ENCODE data around the gene SDC1. TPM values are rescaled to one million over a fixed set of nuclear protein-coding genes. Genes with fewer than 3 reads are reported as not detected.

The SDC1 gene
- total and polyA plus RNA-seq, 9 donors = 0.62 to 9.1 (median 3.8) TPM

DNA sequence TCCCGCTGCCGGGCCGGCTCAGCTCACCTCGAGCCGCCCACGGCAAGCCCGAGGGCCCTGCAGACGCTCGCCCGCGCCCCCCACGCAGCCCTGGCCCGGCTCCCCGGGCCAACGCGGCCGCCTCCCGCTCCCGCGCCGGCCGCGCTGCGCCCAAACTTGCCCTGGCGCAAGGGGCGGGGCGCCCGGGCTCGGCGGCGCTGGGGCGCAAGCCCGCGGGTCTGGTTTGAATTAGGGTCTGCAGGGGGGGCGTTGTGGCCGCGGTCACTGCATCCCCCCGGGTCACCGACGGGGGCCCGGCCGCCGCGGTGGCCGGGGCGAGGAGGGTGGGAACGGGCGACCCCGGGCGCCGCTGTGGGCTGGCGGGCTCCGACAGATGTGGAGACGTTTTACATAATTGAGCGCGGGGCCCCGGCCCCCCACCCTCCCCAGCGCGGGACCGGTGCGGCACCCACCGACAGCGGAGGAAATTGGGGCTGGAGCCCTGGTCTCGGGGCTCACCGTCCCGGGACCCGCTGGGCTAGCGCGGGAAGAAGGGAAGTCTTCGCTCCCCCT is 690 bp downstream of the SDC1 start:
- Histone ChIP-seq H3K27me3 (no peaks in the 10 kb centered on the region), H3K9me3 (no peaks in the 10 kb centered on the region), H3K36me3 (no peaks in the 10 kb centered on the region), H3K4me1 (ENCODE audit: insufficient read depth) (peaks cover 2% of the 10 kb centered on the region), H3K4me3 (peak overlapping the region; percentile 47), H3K27ac (peak overlapping the region; percentile 47 to 61)
- no peak for DNase-seq
- TF ChIP-seq EP300 (IDR thresholded peaks at IDR 0.05) (no peak), POLR2A (IDR thresholded peaks at IDR 0.05) (no peak)
- TF ChIP-seq, protein P1, sequence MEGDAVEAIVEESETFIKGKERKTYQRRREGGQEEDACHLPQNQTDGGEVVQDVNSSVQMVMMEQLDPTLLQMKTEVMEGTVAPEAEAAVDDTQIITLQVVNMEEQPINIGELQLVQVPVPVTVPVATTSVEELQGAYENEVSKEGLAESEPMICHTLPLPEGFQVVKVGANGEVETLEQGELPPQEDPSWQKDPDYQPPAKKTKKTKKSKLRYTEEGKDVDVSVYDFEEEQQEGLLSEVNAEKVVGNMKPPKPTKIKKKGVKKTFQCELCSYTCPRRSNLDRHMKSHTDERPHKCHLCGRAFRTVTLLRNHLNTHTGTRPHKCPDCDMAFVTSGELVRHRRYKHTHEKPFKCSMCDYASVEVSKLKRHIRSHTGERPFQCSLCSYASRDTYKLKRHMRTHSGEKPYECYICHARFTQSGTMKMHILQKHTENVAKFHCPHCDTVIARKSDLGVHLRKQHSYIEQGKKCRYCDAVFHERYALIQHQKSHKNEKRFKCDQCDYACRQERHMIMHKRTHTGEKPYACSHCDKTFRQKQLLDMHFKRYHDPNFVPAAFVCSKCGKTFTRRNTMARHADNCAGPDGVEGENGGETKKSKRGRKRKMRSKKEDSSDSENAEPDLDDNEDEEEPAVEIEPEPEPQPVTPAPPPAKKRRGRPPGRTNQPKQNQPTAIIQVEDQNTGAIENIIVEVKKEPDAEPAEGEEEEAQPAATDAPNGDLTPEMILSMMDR (IDR thresholded peaks at IDR 0.05) = no peak
- intact Hi-C loops (cut with DNase I) = loop anchor here in 2 of 4 donors (5.0 kb wide), 2 partner anchors 82 to 87 kb away; no protein-coding TSS in a partner anchor
- 0 to 2% (median 0%) methylated on average over 3 to 70 of the region's 70 CpGs for WGBS, 3 donors

DNA sequence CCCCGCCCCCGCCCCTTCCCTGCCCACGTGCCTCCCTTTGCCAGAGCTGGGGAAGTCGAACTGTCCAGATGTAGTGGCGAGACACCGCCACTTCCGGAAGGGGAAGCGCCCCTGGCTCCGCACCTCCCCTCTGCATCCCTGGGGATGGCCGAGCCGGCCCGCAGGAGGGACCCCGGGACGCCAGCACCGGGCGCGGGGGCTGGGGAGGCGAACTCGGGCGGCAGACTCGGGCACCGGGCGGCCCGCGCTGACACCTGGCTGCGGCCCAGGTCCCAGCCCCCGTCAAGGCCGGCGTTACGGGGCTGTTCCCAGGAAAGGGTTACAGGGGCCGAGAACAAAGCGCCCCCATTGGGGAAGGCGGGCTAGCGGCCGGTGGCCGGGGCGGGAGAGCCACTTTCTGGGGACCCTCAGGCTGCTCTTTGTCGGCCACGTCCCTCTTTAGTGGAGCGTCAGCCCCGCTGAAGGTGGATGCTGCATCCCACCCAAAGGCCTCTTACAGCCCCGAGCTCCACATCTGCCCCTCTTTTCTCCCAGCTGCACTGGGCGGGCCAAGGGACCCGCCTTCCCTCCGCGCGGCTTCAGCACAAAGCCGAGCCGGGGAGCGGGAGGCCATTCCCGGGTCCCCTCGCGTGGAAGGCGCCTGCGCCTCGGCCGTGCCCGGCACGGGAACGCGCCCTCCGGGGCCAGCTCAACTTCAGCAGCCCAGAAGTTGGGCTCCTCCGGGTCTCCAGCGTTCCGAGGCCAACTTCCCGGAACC is 1.3 kb downstream of the SDC1 start:
- H3K4me1 ChIP-seq (ENCODE audit: insufficient read depth) = peaks cover 2% of the 10 kb centered on the region
- intact Hi-C loops (cut with DNase I) = loop anchor here in 2 of 4 donors (5.0 kb wide), 2 partner anchors 81 to 86 kb away; no protein-coding TSS in a partner anchor
- no peaks in the 10 kb centered on the region for H3K9me3 ChIP-seq
- TF ChIP-seq POLR2A (IDR thresholded peaks at IDR 0.05) = no peak
- no peaks in the 10 kb centered on the region for H3K36me3 ChIP-seq
- H3K4me3 ChIP-seq = peak overlapping the region; percentile 47
- peak; percentile 33 to 77 (median 56) for DNase-seq
- H3K27me3 ChIP-seq = no peaks in the 10 kb centered on the region
- H3K27ac ChIP-seq = peak overlapping the region; percentile 47 to 61
- 1% methylated on average over 37 to 66 of the region's 66 CpGs for WGBS, 3 donors

DNA sequence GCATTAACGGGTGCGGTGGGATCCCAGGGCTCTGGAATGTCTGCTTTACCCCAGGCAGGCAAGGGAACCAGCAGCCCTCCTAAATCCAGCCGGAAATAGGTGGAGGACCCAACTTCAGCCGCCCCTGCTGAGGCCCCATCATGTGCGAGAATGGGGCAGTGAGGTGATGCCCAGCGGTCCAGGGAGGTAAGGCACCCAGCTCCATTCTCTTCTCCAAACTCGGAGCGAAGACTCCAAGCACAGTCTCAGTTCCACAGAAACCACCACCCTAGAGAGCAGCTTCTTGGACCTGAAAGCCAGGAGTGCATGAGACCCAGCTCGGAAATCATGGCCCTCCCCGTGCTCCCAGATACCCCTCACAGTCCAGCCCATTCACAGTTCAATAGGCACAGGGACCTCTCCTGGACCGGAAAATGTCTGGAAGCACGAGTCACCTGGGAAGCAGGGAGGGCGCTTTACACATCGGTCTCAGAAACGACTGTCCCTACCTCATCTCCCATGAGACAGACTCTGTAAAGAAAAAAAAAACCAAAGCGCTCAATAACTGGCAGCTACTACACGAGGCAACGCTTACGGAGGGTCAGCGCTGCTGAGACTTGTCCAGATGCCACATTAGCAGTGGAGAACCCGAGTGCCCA is 2.0 kb downstream of the SDC1 start:
- Histone ChIP-seq H3K4me3 (peak overlapping the region; percentile 47), H3K36me3 (no peaks in the 10 kb centered on the region), H3K9me3 (no peaks in the 10 kb centered on the region), H3K27me3 (no peaks in the 10 kb centered on the region), H3K27ac (no peak overlapping the region), H3K4me1 (ENCODE audit: insufficient read depth) (peaks cover 2% of the 10 kb centered on the region)
- 36 to 43% (median 39%) methylated on average over 21 of the region's 21 CpGs for WGBS, 3 donors
- TF ChIP-seq EP300 (IDR thresholded peaks at IDR 0.05) (no peak), POLR2A (IDR thresholded peaks at IDR 0.05) (no peak)
- TF ChIP-seq, protein P1 (IDR thresholded peaks at IDR 0.05) = no peak
- no peak for DNase-seq
- intact Hi-C loops (cut with DNase I) = loop anchor here in 2 of 4 donors (5.0 kb wide), 2 partner anchors 81 to 86 kb away; no protein-coding TSS in a partner anchor

DNA sequence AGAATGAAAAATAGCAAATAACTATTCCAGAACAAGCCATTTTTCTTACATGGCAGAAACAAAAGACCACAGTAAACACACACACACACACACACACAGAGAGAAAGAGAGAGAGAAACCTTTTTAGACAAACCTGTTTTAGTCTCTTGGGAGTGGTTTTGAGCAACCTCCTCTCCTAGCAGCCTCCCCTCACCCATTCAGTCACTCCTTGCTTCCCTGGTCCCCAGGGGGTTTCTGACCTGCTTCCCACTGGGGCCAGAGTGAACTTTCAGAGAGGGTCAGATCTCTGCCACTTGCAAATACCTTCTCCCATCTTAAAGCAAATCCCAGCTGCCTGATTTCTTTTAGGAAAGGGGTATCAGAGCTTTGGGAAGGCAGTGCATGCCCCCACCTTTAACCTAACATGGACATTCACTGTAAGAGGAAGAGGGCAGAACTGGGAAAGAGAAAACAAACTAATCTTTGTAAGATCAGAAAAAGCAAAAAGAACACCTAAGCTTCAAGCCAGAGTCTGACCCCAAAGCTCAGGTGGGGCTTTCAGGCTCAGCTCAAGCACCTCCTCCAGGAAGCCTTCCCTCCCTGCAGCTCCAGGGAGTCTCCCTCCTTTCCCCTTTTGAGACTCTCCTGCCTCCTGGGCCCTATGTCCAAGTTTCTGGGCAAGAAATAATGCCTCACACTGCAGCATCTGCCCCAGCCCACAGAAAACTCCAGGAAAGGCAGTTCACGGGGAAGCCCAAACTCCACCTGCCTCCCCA is 2.7 kb downstream of the SDC1 start:
- H3K36me3 ChIP-seq = no peaks in the 10 kb centered on the region
- no peak for DNase-seq
- intact Hi-C loops (cut with DNase I) = loop anchor here in 2 of 4 donors (5.0 kb wide), 2 partner anchors 80 to 85 kb away; no protein-coding TSS in a partner anchor
- TF ChIP-seq, protein P1 (IDR thresholded peaks at IDR 0.05) = no peak
- TF ChIP-seq EP300 (IDR thresholded peaks at IDR 0.05) = no peak
- no peak overlapping the region for H3K27ac ChIP-seq
- H3K9me3 ChIP-seq = no peaks in the 10 kb centered on the region
- peaks cover 2% of the 10 kb centered on the region for H3K4me1 ChIP-seq (ENCODE audit: insufficient read depth)
- no peaks in the 10 kb centered on the region for H3K27me3 ChIP-seq
- WGBS, 3 donors = 85 to 100% (median 100%) methylated on average over 1 of the region's 1 CpG
- H3K4me3 ChIP-seq = no peak overlapping the region

All from ovary (tissue), 9 donors.